A549 (cell line): ENCODE data around the gene INPP4B. TPM values are rescaled to one million over a fixed set of nuclear protein-coding genes. Genes with fewer than 3 reads are reported as not detected.
A peak's percentile ranks its signal among the peaks of the same experiment; 100 is the strongest.

Source experiments
- ATAC-seq, 2 experiments: fragments of 200-7000 bp in 1 of 2; fragments of >200 bp in 1 of 2; cut with Nextera tagmentation in 1 of 2; cut with Tn5 transposase in 1 of 2; 3 replicates each; pipeline versions ENCODE4 v1.8.0 to v1.9.1; 2018 to 2020; ENCODE audit warnings: mild to moderate bottlenecking in 1 of 2, moderate library complexity in 1 of 2
- CTCF ChIA-PET: fragments of 300-600 bp; sonication (Branson Sonifier 250); formaldehyde crosslinking; extraction: SDS; loops from one replicate; lab custom pipeline; 2021; ENCODE audit warnings: antibody characterized with exemption, inconsistent platforms; lab: Yijun Ruan, JAX
- POLR2A ChIA-PET: fragments of 350-600 bp; formaldehyde crosslinking; extraction: SDS; loops from one replicate; lab custom pipeline; 2021; ENCODE audit warnings: antibody characterized with exemption, inconsistent platforms; lab: Yijun Ruan, JAX
- DNase-seq, 2 experiments: peaks; one replicate each; pipeline versions ENCODE4 v3.0.0 to v3.0.0-alpha.2; 2011 to 2016; ENCODE audit warnings: low read depth in 1 of 2, low spot score in 1 of 2
- FAIRE-seq: peaks from 2 replicates; lab custom pipeline; 2011; peaks lifted over from hg19 to GRCh38; lab: Jason Lieb, UNC
- H3K27ac ChIP-seq, 2 experiments: fragments of >200 bp; sonication (Bioruptor Twin); formaldehyde crosslinking; 3 replicates each; pipeline ENCODE4 v1.5.1; 2016 to 2017
- H3K4me1 ChIP-seq: fragments of >200 bp; sonication (Bioruptor Twin); formaldehyde crosslinking; 3 replicates; pipeline ENCODE4 v1.6.1; 2016
- H3K4me2 ChIP-seq: fragments of >200 bp; sonication (Bioruptor Twin); formaldehyde crosslinking; 3 replicates; pipeline ENCODE4 v1.6.1; 2016
- H3K4me3 ChIP-seq: fragments of >200 bp; sonication (Bioruptor Twin); formaldehyde crosslinking; 3 replicates; pipeline ENCODE4 v1.5.1; 2016
- H3K9me3 ChIP-seq: fragments of >200 bp; sonication (Bioruptor Twin); formaldehyde crosslinking; 3 replicates; pipeline ENCODE4 v1.6.1; 2016
- ATOH8 ChIP-seq: fragments of 250-450 bp; sonication (Bioruptor Pico); IDR thresholded peaks from 2 replicates; pipeline ENCODE4 v1.5.0; 2020; ENCODE audit warnings: low read depth, mild to moderate bottlenecking, moderate library complexity
- CBX2 ChIP-seq: fragments of 200-600 bp; sonication (generic); IDR thresholded peaks from 2 replicates; pipeline ENCODE4 v1.6.1; 2016; ENCODE audit warnings: low read depth, mild to moderate bottlenecking, borderline replicate concordance
- CBX8 ChIP-seq: fragments of 200-600 bp; sonication (generic); IDR thresholded peaks from 2 replicates; pipeline ENCODE4 v1.6.1; 2016
- CHD2 ChIP-seq: fragments of 150-350 bp; IDR thresholded peaks from 2 replicates; pipeline ENCODE4 v1.6.1; 2014; ENCODE audit warnings: low read length; ENCODE audit not compliant: partially characterized antibody
- CTCF ChIP-seq: fragments of >200 bp; sonication (Bioruptor Twin); formaldehyde crosslinking; IDR thresholded peaks from 3 replicates; pipeline ENCODE4 v1.5.1; 2016
- FOSB ChIP-seq: fragments of 250-450 bp; sonication (Bioruptor Pico); IDR thresholded peaks from 2 replicates; pipeline ENCODE4 v1.5.0; 2020; ENCODE audit warnings: mild to moderate bottlenecking, moderate library complexity
- FOSL2 ChIP-seq, 2 experiments: fragments of 450-650 bp in 1 of 2; fragments of >200 bp in 1 of 2; sonication (Bioruptor Twin) in 1 of 2; formaldehyde crosslinking; IDR thresholded peaks; 2 replicates each; pipeline versions ENCODE4 v1.5.0 to v1.6.1; 2016 to 2020; ENCODE audit warnings: mild to moderate bottlenecking in 1 of 2, moderate library complexity in 1 of 2
- GATA3 ChIP-seq: IDR thresholded peaks from 2 replicates; pipeline ENCODE4 v1.6.1; 2012; ENCODE audit warnings: borderline replicate concordance
- HDAC2 ChIP-seq: fragments of 200-600 bp; sonication (generic); IDR thresholded peaks from 2 replicates; pipeline ENCODE4 v1.6.1; 2016
- HES2 ChIP-seq: fragments of >200 bp; sonication (Bioruptor Twin); formaldehyde crosslinking; IDR thresholded peaks from 2 replicates; pipeline ENCODE4 v1.6.1; 2016
- HMGXB4 ChIP-seq: fragments of 250-450 bp; sonication (Bioruptor Pico); IDR thresholded peaks from 2 replicates; pipeline ENCODE4 v1.5.0; 2021; ENCODE audit warnings: mild to moderate bottlenecking, moderate library complexity, borderline replicate concordance
- HOXB5 ChIP-seq: fragments of 250-450 bp; sonication (Bioruptor Pico); IDR thresholded peaks from 2 replicates; pipeline ENCODE4 v1.5.0; 2020; ENCODE audit warnings: mild to moderate bottlenecking, moderate library complexity
- KDM5A ChIP-seq: fragments of 200-600 bp; sonication (generic); IDR thresholded peaks from 2 replicates; pipeline ENCODE4 v1.6.1; 2016; ENCODE audit warnings: antibody characterized with exemption, mild to moderate bottlenecking
- MAZ ChIP-seq: fragments of 150-350 bp; IDR thresholded peaks from 2 replicates; pipeline ENCODE4 v1.6.1; 2014; ENCODE audit warnings: antibody characterized with exemption, low read depth, low read length, borderline replicate concordance
- MYC ChIP-seq: IDR thresholded peaks from 2 replicates; pipeline ENCODE4 v1.6.1; 2012; ENCODE audit warnings: mild to moderate bottlenecking, inconsistent platforms, low read length, improper control_type of control experiment, borderline replicate concordance
- PBX3 ChIP-seq: IDR thresholded peaks from 2 replicates; pipeline ENCODE4 v1.6.1; 2012
- POLR2A ChIP-seq: IDR thresholded peaks from 2 replicates; pipeline ENCODE4 v1.6.1; 2012; ENCODE audit warnings: mild to moderate bottlenecking, low read length
- RAD21 ChIP-seq, 2 experiments: fragments of >200 bp in 1 of 2; sonication (Bioruptor Twin) in 1 of 2; formaldehyde crosslinking in 1 of 2; IDR thresholded peaks in 1 of 2; conservative IDR thresholded peaks in 1 of 2; 2 replicates in 1 of 2; 3 replicates in 1 of 2; pipeline ENCODE4 v1.6.1; 2012 to 2018; ENCODE audit warnings: inconsistent platforms in 1 of 2
- RCOR1 ChIP-seq: fragments of 150-350 bp; IDR thresholded peaks from 2 replicates; pipeline ENCODE4 v1.6.1; 2014; ENCODE audit warnings: antibody characterized with exemption, low read length, low read depth
- SREBF2 ChIP-seq: fragments of 450-650 bp; IDR thresholded peaks from 2 replicates; pipeline ENCODE4 v1.6.1; 2014; ENCODE audit warnings: mild to moderate bottlenecking, moderate library complexity
- TFCP2L1 ChIP-seq: fragments of 250-450 bp; sonication (Bioruptor Pico); IDR thresholded peaks from 2 replicates; pipeline ENCODE4 v1.5.0; 2021; ENCODE audit warnings: mild to moderate bottlenecking
- WGBS: methylation state at CpG from one replicate; pipeline ENCODE4 v1.1.6; 2017; ENCODE audit errors: missing lambda C conversion rate; 5-methylcytosine and 5-hydroxymethylcytosine counted together
- polyA plus RNA-seq, 4 experiments: library from polyadenylated mRNA; depleted of rRNA in 3 of 4; stranded (reverse); fragments of >200 nt; fragmentation: RNase III in 1 of 4; extraction: RNeasy Plus Mini Kit Qiagen cat#74134 plus additional on column Dnase treatment in 1 of 4; gene quantifications; 2 replicates in 3 of 4; 3 replicates in 1 of 4; pipeline ENCODE4 v1.2.3, GENCODE V29; 2011 to 2017

Gene INPP4B
- polyA plus RNA-seq, 2 of the 4 experiments (the other 2 are of a cell fraction), result 7.2 to 14.9 TPM

GRCh38 chr4:142383800-142384470 is 462.2 kb downstream of the INPP4B start:
- POLR2A ChIA-PET, result no interaction called here
- no peak overlapping the region for H3K4me3 ChIP-seq
- TF ChIP-seq GATA3 (no peak), PBX3 (no peak), TFCP2L1 (CRISPR knock-in tag) (no peak), RAD21 (conservative IDR thresholded peaks at IDR 0.05 in 1 of 2, IDR thresholded peaks at IDR 0.05 in 1 of 2) (no peak), FOSB (CRISPR knock-in tag) (no peak), HDAC2 (no peak), POLR2A (no peak)
- TF ChIP-seq, all 56 proteins: peak for 0
- 84% methylated on average over 4 of the region's 4 CpGs for WGBS
- FAIRE-seq (no peak), DNase-seq (no peak), ATAC-seq (no peak)
- CTCF ChIA-PET, result interaction anchor here (1.1 kb wide), 1 partner anchor 84 kb away, joined by 4 read pairs; no protein-coding TSS in a partner anchor
- Histone ChIP-seq H3K4me2 (no peak overlapping the region), H3K9me3 (no peaks in the 10 kb centered on the region), H3K27ac (no peak overlapping the region), H3K4me1 (peaks cover 16% of the 10 kb centered on the region)

- DNase-seq (no peak), ATAC-seq (no peak), FAIRE-seq (no peak)
- Histone ChIP-seq H3K4me2 (no peak overlapping the region), H3K27ac (no peak overlapping the region), H3K4me1 (peaks cover 20% of the 10 kb centered on the region), H3K9me3 (no peaks in the 10 kb centered on the region), H3K4me3 (no peak overlapping the region)
- no peak for TF ChIP-seq ATOH8 (CRISPR knock-in tag)
- no peak for TF ChIP-seq CBX8
- no peak for TF ChIP-seq CHD2
- no peak for TF ChIP-seq MAZ
- POLR2A ChIA-PET, result no interaction called here
- CTCF ChIA-PET, result interaction anchor here (1.1 kb wide), 1 partner anchor 85 kb away, joined by 4 read pairs; no protein-coding TSS in a partner anchor
Measured at GRCh38 chr4:142383354-142383753, 462.7 kb downstream of the INPP4B start.

GRCh38 chr4:142380052-142380602 is 466.0 kb downstream of the INPP4B start:
- POLR2A ChIA-PET, result interaction anchor here (1.2 kb wide), 1 partner anchor 26 kb away, joined by 3 read pairs; no protein-coding TSS in a partner anchor
- CTCF ChIA-PET, result interaction anchor here (0.6 kb wide), 1 partner anchor 270 kb away, joined by 3 read pairs; no protein-coding TSS in a partner anchor
- H3K9me3 ChIP-seq, result no peaks in the 10 kb centered on the region
- H3K4me2 ChIP-seq, result peak overlapping the region; percentile 38; the same call in 1 of the 3 replicates
- TF ChIP-seq FOSL2 (IDR thresholded peaks at IDR 0.05) (no peak), FOSL2 (CRISPR knock-in tag; IDR thresholded peaks at IDR 0.05) (no peak), KDM5A (no peak), CBX2 (no peak), HMGXB4 (no peak), CTCF (no peak), HOXB5 (CRISPR knock-in tag) (no peak), MYC (no peak), FOSB (CRISPR knock-in tag) (no peak), HES2 (no peak), SREBF2 (no peak), RCOR1 (no peak)
- FAIRE-seq (no peak), ATAC-seq (no peak), DNase-seq (no peak)
- H3K4me3 ChIP-seq, result no peak overlapping the region
- H3K4me1 ChIP-seq, result peaks cover 27% of the 10 kb centered on the region
- H3K27ac ChIP-seq, result peak overlapping the region; percentile 26 to 78
- WGBS, result 73% methylated on average over 5 of the region's 5 CpGs
